Mesenchymal stem cell (in vitro differentiated cells and primary cell): ENCODE results near the gene PARD3.
A peak's percentile ranks its signal among the peaks of the same experiment; 100 is the strongest.

Experiments used
- DNase-seq: peaks from one replicate; pipeline ENCODE4 v3.0.0-alpha.2; 2013
- H2AFZ ChIP-seq: one replicate; pipeline ENCODE4 v1.6.1; 2013; ENCODE audit warnings: low read depth, mild to moderate bottlenecking, control low read depth, inconsistent platforms, low read length, moderate library complexity
- H2AK5ac ChIP-seq: 2 replicates; pipeline ENCODE4 v1.6.1; 2013; ENCODE audit warnings: low read length, moderate library complexity, mild to moderate bottlenecking, inconsistent platforms; ENCODE audit not compliant: severe bottlenecking
- H2BK120ac ChIP-seq: one replicate; pipeline ENCODE4 v1.6.1; 2013; ENCODE audit warnings: low read depth, mild to moderate bottlenecking, inconsistent platforms, low read length, moderate library complexity
- H2BK12ac ChIP-seq, 2 experiments: one replicate each; pipeline ENCODE4 v1.6.1; 2013; ENCODE audit warnings: inconsistent platforms in 2 of 2, low read length in 2 of 2, mild to moderate bottlenecking in 2 of 2, moderate library complexity in 2 of 2, control low read depth in 1 of 2
- H2BK15ac ChIP-seq: one replicate; pipeline ENCODE4 v1.6.1; 2013; ENCODE audit warnings: mild to moderate bottlenecking, low read depth, inconsistent platforms; ENCODE audit not compliant: poor library complexity, severe bottlenecking
- H2BK5ac ChIP-seq: 2 replicates; pipeline ENCODE4 v1.6.1; 2013; ENCODE audit warnings: low read depth, mild to moderate bottlenecking, low read length, control low read depth, inconsistent platforms; ENCODE audit not compliant: poor library complexity, severe bottlenecking
- H3K14ac ChIP-seq, 2 experiments: one replicate each; pipeline ENCODE4 v1.6.1; 2013; ENCODE audit warnings: inconsistent platforms in 2 of 2, low read length in 2 of 2, control low read depth in 1 of 2, mild to moderate bottlenecking in 1 of 2, moderate library complexity in 1 of 2
- H3K18ac ChIP-seq, 2 experiments: one replicate each; pipeline ENCODE4 v1.6.1; 2013; ENCODE audit warnings: inconsistent platforms in 2 of 2, low read length in 2 of 2, control low read depth in 1 of 2, low read depth in 1 of 2, mild to moderate bottlenecking in 1 of 2
- H3K23ac ChIP-seq, 2 experiments: one replicate each; pipeline ENCODE4 v1.6.1; 2013; ENCODE audit warnings: inconsistent platforms in 2 of 2, low read length in 2 of 2, mild to moderate bottlenecking in 2 of 2, moderate library complexity in 2 of 2, control low read depth in 1 of 2
- H3K27ac ChIP-seq: 2 replicates; pipeline ENCODE4 v1.5.1; 2013; ENCODE audit warnings: mild to moderate bottlenecking, moderate library complexity, low read length, control low read depth, inconsistent platforms; ENCODE audit not compliant: poor library complexity, severe bottlenecking
- H3K27me3 ChIP-seq, 2 experiments: 2 replicates each; pipeline versions ENCODE4 v1.6.1 to v1.7.0; 2013; ENCODE audit warnings: low read length in 2 of 2, mild to moderate bottlenecking in 2 of 2, moderate library complexity in 2 of 2, control low read depth in 1 of 2, inconsistent platforms in 1 of 2; ENCODE audit not compliant: control insufficient read depth in 1 of 2, insufficient read depth in 1 of 2
- H3K36me3 ChIP-seq, 2 experiments: 2 replicates each; pipeline versions ENCODE4 v1.6.1 to v1.7.0; 2013; ENCODE audit warnings: low read length in 2 of 2, control low read depth in 1 of 2, inconsistent platforms in 1 of 2, low read depth in 1 of 2, mild to moderate bottlenecking in 1 of 2; ENCODE audit not compliant: insufficient read depth in 2 of 2, control insufficient read depth in 1 of 2
- H3K4ac ChIP-seq, 2 experiments: one replicate each; pipeline ENCODE4 v1.6.1; 2013; ENCODE audit warnings: inconsistent platforms in 2 of 2, low read length in 2 of 2, mild to moderate bottlenecking in 2 of 2, moderate library complexity in 2 of 2, control low read depth in 1 of 2, low read depth in 1 of 2
- H3K4me1 ChIP-seq: 2 replicates; pipeline ENCODE4 v1.6.1; 2013; ENCODE audit warnings: low read depth, low read length, control low read depth; ENCODE audit not compliant: control insufficient read depth, insufficient read depth
- H3K4me2 ChIP-seq: 2 replicates; pipeline ENCODE4 v1.6.1; 2013; ENCODE audit warnings: low read length, mild to moderate bottlenecking, inconsistent platforms; ENCODE audit not compliant: poor library complexity, severe bottlenecking
- H3K4me3 ChIP-seq, 2 experiments: 2 replicates each; pipeline versions ENCODE4 v1.5.1 to v1.7.0; 2013; ENCODE audit warnings: low read length in 2 of 2, mild to moderate bottlenecking in 2 of 2, control low read depth in 1 of 2, low read depth in 1 of 2; ENCODE audit not compliant: insufficient read depth in 1 of 2
- H3K79me1 ChIP-seq: replicated peaks from 2 replicates; pipeline ENCODE4 v1.6.1; 2013; ENCODE audit warnings: mild to moderate bottlenecking, control low read depth, low read length, inconsistent platforms; ENCODE audit not compliant: poor library complexity, severe bottlenecking
- H3K9ac ChIP-seq: 2 replicates; pipeline ENCODE4 v1.7.0; 2013; ENCODE audit warnings: mild to moderate bottlenecking, low read length, moderate library complexity
- H3K9me3 ChIP-seq: 2 replicates; pipeline ENCODE4 v1.7.0; 2013; ENCODE audit warnings: mild to moderate bottlenecking, low read length; ENCODE audit not compliant: control insufficient read depth
- H4K8ac ChIP-seq: one replicate; pipeline ENCODE4 v1.6.1; 2013; ENCODE audit warnings: inconsistent platforms, mild to moderate bottlenecking, low read length, moderate library complexity
- H4K91ac ChIP-seq: one replicate; pipeline ENCODE4 v1.6.1; 2013; ENCODE audit warnings: mild to moderate bottlenecking, low read length, inconsistent platforms
- WGBS: methylation state at CpG from one replicate; pipeline ENCODE4 v1.1.7; 2013; ENCODE audit warnings: mixed read lengths; 5-methylcytosine and 5-hydroxymethylcytosine counted together

The PARD3 gene

DNA sequence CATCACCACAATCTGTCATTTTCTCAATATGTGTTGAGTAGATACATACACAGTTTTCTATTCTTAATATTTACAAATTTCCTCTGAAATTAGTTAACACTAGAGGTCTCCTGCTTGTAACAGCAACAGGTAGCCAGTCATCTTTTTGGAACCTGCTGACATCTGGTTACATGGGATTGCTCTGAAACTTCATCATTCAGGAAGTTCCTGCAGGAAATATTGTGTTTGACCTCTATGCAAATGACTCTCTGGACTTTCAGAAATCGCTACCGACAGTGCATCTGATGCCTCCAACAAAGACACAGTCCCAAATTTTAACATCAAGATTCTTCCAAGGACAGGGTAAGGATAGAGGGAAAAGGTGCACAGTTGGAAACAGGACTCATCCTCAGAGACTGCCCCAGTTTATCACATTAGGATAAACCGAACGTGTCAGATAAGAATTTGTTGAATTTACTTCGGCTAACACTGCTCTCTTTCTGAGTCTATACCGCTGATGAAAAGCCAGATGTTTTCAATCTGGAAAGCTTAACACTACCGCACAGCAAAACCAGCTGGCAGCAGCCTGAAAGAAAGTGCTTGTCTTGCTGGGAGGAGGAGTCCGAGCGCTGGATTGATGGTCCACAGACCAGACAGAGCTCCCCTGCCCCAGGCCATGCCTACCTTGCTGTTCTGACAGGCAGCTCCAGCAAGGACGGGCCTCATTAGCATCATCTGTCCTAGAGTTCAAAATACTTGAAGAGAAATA lies 633.4 kb downstream of the PARD3 start:
- Histone ChIP-seq H2BK120ac (no peak overlapping the region), H3K79me1 (peaks cover 20% of the 10 kb centered on the region), H3K4me2 (no peak overlapping the region), H3K4me1 (peaks cover 16% of the 10 kb centered on the region), H3K18ac (no peak overlapping the region), H3K36me3 (no peaks in the 10 kb centered on the region), H2BK12ac (peak overlapping the region in 1 of 2 experiments; percentile 39), H3K27ac (no peak overlapping the region), H3K9me3 (no peaks in the 10 kb centered on the region), H3K14ac (no peak overlapping the region), H2AK5ac (no peak overlapping the region), H3K9ac (peak overlapping the region; percentile 66), H3K23ac (no peak overlapping the region), H4K8ac (no peak overlapping the region), H3K4ac (no peak overlapping the region), H3K4me3 (peak overlapping the region in 1 of 2 experiments; percentile 65), H2BK5ac (no peak overlapping the region), H2BK15ac (no peak overlapping the region), H3K27me3 (no peaks in the 10 kb centered on the region), H4K91ac (no peak overlapping the region), H2AFZ (no peak overlapping the region)
- WGBS = 11% methylated on average over 9 of the region's 10 CpGs
- peak; percentile 68 for DNase-seq

DNA sequence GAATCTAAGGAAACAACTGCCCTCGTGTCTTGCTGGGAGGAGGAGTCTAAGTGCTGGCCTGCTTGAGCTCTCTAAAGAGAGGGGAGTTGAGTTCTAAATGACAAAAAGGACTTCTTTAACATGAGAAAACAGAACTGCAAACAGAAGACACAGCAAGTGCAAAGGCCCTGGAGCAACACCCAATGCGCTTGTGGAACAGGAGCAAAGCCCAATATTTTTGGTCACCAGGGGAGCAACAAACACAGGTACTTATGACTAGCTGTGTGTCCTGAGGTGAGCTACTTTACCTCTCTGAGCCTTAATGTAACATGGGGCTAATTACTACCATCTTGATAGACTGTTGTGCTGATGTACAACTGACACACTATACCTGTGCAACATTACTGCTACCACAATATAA lies 634.3 kb downstream of the PARD3 start:
- Histone ChIP-seq H3K9me3 (no peaks in the 10 kb centered on the region), H3K4me1 (peaks cover 10% of the 10 kb centered on the region), H2BK5ac (no peak overlapping the region), H3K27ac (no peak overlapping the region), H3K23ac (no peak overlapping the region), H3K4me2 (no peak overlapping the region), H3K14ac (no peak overlapping the region), H3K79me1 (peaks cover 19% of the 10 kb centered on the region), H2BK15ac (no peak overlapping the region), H3K9ac (no peak overlapping the region), H3K18ac (peak overlapping the region in 1 of 2 experiments; percentile 57), H3K4me3 (no peak overlapping the region), H4K91ac (no peak overlapping the region), H4K8ac (no peak overlapping the region), H3K4ac (no peak overlapping the region), H2BK120ac (no peak overlapping the region), H3K27me3 (no peaks in the 10 kb centered on the region), H2AFZ (no peak overlapping the region), H2BK12ac (no peak overlapping the region), H3K36me3 (no peaks in the 10 kb centered on the region), H2AK5ac (no peak overlapping the region)
- 80% methylated on average over 2 of the region's 2 CpGs for WGBS
- DNase-seq = no peak

DNA sequence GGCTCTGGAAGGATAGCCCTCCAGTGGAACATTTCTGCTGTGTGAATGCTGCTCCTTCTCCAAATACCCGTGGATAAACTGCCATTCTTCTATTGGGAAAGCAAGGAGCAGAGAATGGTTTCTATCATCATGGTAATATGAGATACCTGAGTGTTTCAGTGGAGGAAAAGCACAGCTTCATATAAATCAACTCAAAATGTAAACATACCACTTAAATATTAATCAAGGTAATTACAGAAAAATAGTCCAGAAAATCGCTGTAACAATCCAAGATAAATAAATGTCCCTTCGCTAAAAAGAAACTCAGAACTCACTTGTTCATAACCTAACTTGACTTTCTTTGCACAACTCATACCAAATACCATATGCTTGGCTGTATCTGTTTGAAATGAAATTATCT lies 635.8 kb downstream of the PARD3 start:
- Histone ChIP-seq H4K91ac (no peak overlapping the region), H2AFZ (no peak overlapping the region), H3K18ac (no peak overlapping the region), H3K4me3 (no peak overlapping the region), H3K9me3 (no peaks in the 10 kb centered on the region), H2BK12ac (no peak overlapping the region), H2BK15ac (no peak overlapping the region), H4K8ac (no peak overlapping the region), H3K4me1 (peaks cover 10% of the 10 kb centered on the region), H3K4me2 (no peak overlapping the region), H3K36me3 (no peaks in the 10 kb centered on the region), H3K14ac (no peak overlapping the region), H3K23ac (no peak overlapping the region), H3K79me1 (peaks cover 19% of the 10 kb centered on the region), H3K27me3 (no peaks in the 10 kb centered on the region), H3K9ac (no peak overlapping the region), H2AK5ac (no peak overlapping the region), H3K4ac (no peak overlapping the region), H2BK5ac (no peak overlapping the region), H2BK120ac (no peak overlapping the region), H3K27ac (no peak overlapping the region)
- 92% methylated on average over 3 of the region's 3 CpGs for WGBS
- no peak for DNase-seq

GRCh38 chr10:34178756-34179155 lies 636.3 kb downstream of the PARD3 start:
- no peak overlapping the region for H4K8ac ChIP-seq
- no peak for DNase-seq
- WGBS = no CpG with 5 or more reads among the region's 3 CpGs

More at GRCh38 chr10:34178756-34179155, 636.3 kb downstream of the PARD3 start:
- no peaks in the 10 kb centered on the region for H3K27me3 ChIP-seq
- H2BK5ac ChIP-seq = no peak overlapping the region
- H2AK5ac ChIP-seq = no peak overlapping the region
- no peak overlapping the region for H4K91ac ChIP-seq
- no peak overlapping the region for H3K9ac ChIP-seq
- no peak overlapping the region for H3K23ac ChIP-seq
- peaks cover 16% of the 10 kb centered on the region for H3K79me1 ChIP-seq
- H3K18ac ChIP-seq = peak overlapping the region in 1 of 2 experiments; percentile 64
- H3K9me3 ChIP-seq = no peaks in the 10 kb centered on the region
- H3K14ac ChIP-seq = no peak overlapping the region
- peak overlapping the region in 1 of 2 experiments; percentile 19 for H3K4ac ChIP-seq
- H3K4me3 ChIP-seq = no peak overlapping the region
- no peak overlapping the region for H2BK120ac ChIP-seq
- H2BK12ac ChIP-seq = peak overlapping the region in 1 of 2 experiments; percentile 42
- no peak overlapping the region for H3K27ac ChIP-seq
- H2BK15ac ChIP-seq = no peak overlapping the region
- H3K36me3 ChIP-seq = no peaks in the 10 kb centered on the region
- H3K4me1 ChIP-seq = peaks cover 10% of the 10 kb centered on the region
- H2AFZ ChIP-seq = no peak overlapping the region
- H3K4me2 ChIP-seq = no peak overlapping the region
